NCI-H2107 treated with DMSO at 0.1 percent for 48 hours (cell line): ENCODE results near the gene RALY.

ENCODE experiments used
- DNase-seq: peaks from one replicate; lab custom pipeline; 2025; ENCODE audit not compliant: unreplicated experiment; lab: John Stamatoyannopoulos, UW

The RALY gene

DNA sequence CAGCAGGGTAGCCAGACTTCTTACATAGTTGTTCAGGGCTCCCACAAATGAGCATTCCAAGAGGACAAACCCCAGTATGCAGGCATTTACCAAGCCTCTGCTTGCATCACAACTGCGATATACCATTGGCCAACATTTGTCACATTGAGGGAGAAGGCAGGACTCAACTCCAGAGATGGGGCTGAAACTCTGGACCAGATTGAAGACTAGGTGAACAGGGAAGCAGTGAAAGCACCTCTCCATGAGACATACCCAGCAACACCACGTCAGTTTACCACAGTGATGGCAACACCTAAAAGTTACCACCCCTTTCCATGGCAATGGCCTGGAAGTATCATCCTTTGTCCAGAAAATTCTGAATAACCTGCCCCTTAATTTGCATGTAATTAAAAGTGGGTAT is 7.9 kb upstream of the RALY start:
- no peak for DNase-seq

GRCh38 chr20:33986560-33987216 is 7.0 kb upstream of the RALY start:
- no peak for DNase-seq

DNA sequence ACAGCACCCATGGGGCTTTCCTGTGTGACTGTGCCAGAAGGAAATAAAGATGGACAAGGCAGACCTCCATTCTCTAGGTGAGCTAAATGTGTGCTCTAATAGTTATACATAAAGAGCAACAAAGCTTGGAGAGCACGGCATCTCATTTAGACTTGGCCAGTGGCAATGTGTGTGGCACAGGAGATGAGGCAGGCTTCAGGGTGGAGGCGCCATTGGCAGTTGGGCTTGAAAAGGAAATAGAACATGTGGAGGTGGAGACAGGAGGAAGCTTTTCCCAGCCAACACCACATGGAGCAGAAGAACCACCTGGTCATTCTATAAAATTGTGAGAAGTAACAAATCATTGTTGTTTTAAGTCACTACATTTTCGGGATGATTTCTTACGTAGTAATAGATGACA is 3.6 kb upstream of the RALY start:
- no peak for DNase-seq

- DNase-seq: no peak
Measured at GRCh38 chr20:33991502-33991901, 2.2 kb upstream of the RALY start.

DNA sequence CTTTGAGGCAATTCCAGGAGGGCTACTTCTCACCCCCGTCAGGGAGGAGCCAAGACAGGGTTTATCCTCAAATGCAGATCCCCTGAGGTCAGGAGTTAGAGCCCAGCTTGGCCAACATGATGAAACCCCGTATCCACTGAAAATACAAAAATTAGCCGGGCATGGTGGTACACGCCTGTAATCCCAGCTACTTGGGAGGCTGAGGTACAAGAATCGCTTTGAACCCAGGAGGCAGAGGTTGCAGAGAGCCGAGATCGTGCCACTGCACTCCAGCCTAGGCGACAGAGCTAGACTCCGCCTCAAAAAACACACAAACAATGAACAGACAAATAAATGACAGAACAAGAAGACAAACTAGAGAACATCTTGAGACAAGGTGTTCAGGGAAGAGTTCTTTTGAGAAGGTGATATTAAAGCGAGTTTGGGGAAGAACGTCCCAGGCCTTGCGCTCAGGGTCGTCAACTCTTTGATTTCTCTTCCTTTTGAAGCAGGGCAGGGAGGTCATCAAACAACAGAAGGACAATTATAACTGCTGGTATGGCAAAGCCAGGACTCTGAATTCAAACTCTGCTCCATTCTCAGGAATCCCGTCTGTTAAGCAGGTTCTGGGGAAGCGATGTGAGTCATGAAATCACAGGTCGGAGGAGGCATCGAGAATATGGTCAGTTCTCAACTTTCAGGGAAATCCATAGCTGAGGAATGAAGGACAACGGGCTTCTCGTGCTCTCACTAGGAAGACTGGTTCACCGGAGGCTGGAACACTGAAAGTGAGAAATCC is 1.4 kb upstream of the RALY start:
- DNase-seq: no peak

DNA sequence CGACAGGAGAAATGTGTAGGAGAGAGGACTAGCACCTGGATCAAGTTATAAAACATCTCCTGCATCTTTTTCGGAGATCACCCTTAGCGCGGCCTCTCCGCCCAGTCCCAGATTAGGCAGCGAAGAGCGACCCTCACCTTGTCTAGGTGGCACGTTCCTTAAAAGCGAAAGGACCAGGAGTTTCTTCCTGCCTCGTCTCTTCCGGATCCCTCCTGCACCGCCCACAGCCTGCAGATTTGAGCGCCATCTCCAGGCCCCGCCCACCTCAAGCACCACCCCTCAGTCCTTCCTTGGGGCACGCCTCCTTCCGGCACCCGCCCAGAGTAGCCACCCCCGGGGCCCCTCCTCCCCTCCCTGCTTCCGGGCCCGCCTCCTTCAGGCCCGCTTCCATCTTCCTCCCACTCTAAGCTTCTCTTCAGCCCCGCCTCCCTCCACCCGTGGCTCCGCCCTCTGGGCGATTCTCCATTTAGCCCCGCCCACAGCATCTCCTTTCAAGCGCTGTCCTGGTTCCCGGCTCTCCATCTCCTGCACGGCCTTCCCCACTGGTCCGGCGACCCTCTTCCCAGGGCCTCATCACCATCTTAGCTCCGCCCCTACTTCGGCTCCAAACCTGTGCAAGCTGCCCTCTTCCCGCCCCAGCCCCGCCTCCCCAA is 662 bp upstream of the RALY start:
- DNase-seq: peak; percentile 91

- peak; percentile 26 for DNase-seq
Measured at GRCh38 chr20:33994222-33994913, 657 bp downstream of the RALY start.

DNA sequence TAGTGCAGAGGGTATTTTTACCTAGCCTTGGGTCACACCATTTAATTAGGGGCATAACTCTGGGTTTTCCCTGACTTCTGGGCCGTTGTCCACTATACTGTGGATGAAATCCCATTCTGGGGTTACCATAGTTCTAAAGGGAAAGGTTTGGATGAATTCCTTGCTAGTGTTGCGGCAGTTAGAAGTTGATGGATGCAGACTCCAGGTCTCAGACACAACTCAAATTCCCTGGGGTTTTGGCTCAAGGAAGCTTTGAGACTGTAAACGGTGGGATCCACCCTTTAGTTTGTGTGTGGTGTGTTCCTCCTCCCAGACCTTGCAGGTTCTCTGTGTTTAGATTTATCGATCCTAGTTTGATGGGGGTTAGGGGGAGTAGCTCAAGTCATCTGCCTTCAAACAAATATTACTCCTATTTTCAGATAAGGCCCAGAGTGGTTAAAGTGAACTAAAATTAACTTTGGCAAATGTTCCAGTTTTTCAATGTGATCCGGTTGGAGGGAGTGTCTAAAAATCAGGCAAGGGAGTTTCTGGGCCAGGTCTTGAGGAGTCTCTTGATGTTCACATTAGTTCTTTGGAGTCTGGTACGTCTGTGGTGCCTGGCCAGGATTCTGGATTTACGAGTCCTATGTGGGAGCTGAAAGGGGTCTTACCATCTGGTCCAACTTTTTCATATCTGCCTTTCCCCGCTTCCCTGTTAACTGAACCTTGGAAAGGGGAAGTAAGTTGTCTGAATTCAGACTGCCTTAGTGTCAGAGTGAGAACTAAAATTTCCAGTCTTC is 1.5 kb downstream of the RALY start:
- DNase-seq: no peak

DNA sequence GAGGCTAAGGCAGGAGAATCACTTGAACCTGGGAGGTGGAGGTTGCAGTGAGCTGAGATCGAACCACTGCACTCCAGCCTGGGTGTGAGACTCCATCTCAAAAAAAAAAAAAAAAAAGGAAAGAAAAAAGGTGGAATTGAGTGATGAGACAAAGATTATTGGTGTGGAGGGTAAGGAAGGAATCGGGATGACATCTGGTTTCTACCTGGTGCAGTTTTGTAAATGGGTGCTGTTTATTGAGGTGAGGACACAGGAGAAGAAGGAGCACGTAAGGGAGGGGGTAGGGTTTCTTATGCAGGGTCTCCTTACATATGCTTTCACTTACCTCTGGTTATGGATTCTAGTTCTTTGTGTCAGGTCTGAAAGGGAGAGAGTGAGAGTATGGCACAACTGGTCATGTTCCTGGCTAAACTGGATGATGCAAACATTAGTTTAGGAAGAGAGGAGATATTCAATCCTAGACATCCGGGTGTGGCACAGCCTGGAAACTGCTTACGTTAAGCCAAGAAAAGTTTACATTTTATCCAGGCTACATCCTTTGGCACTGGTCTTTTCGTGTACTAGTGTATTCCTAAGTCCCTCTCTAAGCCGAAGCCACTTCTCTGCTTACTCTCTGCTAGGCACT is 5.4 kb downstream of the RALY start:
- no peak for DNase-seq

- no peak for DNase-seq
Measured at GRCh38 chr20:34001378-34001777, 7.7 kb downstream of the RALY start.

DNA sequence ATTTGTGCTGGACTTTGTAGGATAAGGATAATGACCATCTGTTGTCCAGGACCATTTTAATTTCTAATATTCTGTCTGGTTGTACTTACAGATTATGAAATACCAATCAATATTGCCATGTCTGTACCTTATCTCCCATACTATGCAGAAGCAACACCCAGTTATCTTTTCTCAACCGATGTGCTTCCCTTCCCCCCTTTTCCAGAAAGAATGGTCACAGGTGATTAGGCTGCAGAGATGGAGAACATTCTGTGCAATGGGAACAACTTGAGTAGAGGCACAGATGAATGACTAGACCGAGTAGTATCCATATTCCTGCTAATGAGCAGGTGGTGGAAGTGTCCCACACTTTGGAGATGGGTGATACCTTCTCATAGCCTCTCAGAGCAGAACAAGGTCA is 10.5 kb downstream of the RALY start:
- DNase-seq: no peak

- DNase-seq: no peak
Measured at GRCh38 chr20:34004790-34005457, 11.2 kb downstream of the RALY start.

GRCh38 chr20:34006619-34007018 is 12.9 kb downstream of the RALY start:
- DNase-seq: no peak

DNA sequence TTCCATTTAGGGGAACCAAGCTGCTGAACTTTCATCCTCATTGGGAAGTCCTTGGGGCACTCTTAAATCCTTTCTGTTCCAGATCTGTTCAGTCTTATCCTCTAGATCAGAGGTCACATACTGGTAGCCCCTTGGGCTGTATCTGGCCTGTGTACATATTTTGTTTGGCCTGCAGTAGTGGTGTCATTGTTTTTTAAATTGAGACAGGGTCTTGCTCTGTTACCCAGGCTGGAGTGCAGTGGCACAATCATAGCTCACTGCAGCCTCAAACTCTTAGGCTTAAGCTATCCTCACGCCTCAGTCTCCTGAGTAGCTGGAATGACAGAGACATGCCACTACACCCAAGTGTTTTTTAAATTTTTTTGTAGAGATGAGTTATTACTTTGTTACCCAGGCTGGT is 14.8 kb downstream of the RALY start:
- DNase-seq: no peak

DNA sequence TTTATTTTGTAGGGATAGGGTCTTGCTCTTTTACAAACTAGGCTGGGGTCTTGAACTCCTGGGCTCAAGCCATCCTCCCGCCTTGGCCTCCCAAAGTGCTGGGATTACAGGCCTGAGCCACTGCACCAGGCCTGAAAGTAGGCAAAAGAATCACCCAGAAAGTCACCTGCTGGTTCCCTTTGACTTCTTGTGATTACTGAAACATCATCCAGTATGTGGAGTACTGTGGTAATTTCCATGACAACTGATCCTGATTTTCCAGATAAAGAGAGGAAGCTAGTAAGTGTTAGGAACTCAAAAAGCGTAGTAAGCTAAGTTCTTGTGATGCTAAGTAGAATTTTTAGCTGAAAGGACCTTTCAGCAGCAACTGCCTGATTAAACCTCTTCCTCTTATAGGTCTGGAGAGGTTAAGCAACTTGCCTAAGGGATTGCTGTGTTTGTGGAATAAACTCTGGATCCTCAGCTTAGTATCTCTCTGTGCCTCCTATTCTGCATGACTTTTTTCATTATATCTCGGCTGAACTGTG is 16.8 kb downstream of the RALY start:
- no peak for DNase-seq

- DNase-seq: no peak
Measured at GRCh38 chr20:34011275-34011674, 17.6 kb downstream of the RALY start.

DNA sequence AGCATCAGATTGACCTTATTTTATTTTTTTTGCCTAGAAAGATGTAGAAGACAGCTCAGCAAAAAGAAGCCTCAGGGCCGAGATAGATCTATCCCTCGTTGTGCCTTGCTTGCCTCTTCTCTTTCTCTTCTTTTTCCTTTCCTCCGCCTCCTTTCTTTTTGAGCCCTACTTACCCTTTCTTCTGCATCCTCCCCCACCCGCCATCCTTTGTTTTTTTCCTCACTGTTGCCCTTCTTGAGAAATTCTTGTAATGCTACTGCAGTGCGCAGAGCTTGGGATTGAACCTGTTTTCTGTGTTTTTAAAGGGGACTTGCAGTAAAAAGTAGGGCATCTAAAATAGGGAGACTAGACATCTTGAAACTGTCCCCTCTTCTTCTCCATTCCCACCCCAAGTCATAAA is 18.6 kb downstream of the RALY start:
- DNase-seq: no peak

DNA sequence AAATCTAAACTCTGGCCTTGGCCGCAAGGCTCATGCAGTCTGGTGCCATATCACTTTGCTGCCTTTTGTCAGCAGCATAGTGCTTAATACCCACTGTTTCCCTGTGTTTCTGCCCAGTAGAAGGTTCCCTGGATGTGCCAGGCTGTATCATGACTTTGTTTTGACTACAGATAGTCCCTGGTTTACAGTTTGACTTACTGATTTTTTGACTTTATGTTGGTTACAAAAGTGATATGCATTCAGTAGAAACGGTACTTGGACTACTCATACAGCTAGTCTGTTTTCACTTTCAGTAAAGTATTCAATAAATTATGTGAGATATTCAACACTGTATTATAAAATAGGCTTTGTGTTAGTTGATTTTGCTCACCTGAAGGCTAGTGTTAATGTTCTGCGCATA is 19.0 kb downstream of the RALY start:
- DNase-seq: no peak

DNA sequence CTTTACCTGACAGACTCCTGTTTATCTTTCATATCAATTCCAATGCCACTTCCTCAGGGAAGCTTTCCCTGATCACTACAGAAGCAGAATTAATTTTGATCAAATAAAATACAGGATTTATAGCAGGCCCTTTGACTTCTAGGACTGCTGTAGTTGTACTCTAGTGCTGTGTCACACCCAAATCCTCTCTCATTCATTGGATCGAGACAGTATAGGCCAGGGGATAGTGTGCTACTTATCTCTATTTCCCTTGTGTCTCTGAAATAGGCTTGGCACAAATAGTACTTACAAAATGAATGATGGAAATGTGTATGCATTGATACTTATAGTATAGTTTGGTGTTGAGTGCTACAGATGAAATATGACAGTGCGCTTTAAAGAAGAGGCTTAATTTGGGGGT is 19.8 kb downstream of the RALY start:
- no peak for DNase-seq

- no peak for DNase-seq
Measured at GRCh38 chr20:34014878-34015277, 21.2 kb downstream of the RALY start.
